Stomach smooth muscle (tissue), 2 donors: ENCODE data around the gene SLC26A6.

ENCODE experiments used
- H3K27ac ChIP-seq: one replicate; pipeline ENCODE4 v1.7.0; 2013; ENCODE audit warnings: mild to moderate bottlenecking, low read length, inconsistent platforms
- H3K27me3 ChIP-seq, 2 donors: one replicate each; pipeline ENCODE4 v1.7.0; 2013; ENCODE audit warnings: low read length in 2 of 2; ENCODE audit not compliant: insufficient read depth in 2 of 2, control insufficient read depth in 1 of 2
- H3K36me3 ChIP-seq, 2 donors: one replicate each; pipeline ENCODE4 v1.7.0; 2013; ENCODE audit warnings: low read length in 2 of 2; ENCODE audit not compliant: control insufficient read depth in 2 of 2, insufficient read depth in 2 of 2
- H3K4me1 ChIP-seq: one replicate; pipeline ENCODE4 v1.7.0; 2013; ENCODE audit warnings: low read length; ENCODE audit not compliant: control insufficient read depth, insufficient read depth
- H3K4me3 ChIP-seq, 2 donors: one replicate each; pipeline ENCODE4 v1.7.0; 2013; ENCODE audit warnings: low read length in 2 of 2
- H3K9ac ChIP-seq, 2 donors: one replicate each; pipeline ENCODE4 v1.7.0; 2013; ENCODE audit warnings: low read length in 2 of 2, mild to moderate bottlenecking in 1 of 2
- H3K9me3 ChIP-seq, 2 donors: one replicate each; pipeline ENCODE4 v1.7.0; 2013; ENCODE audit warnings: low read length in 2 of 2; ENCODE audit not compliant: control insufficient read depth in 2 of 2
- donor health status: healthy.
- donor health status: Pancreatic carcinoma.

SLC26A6 gene

DNA sequence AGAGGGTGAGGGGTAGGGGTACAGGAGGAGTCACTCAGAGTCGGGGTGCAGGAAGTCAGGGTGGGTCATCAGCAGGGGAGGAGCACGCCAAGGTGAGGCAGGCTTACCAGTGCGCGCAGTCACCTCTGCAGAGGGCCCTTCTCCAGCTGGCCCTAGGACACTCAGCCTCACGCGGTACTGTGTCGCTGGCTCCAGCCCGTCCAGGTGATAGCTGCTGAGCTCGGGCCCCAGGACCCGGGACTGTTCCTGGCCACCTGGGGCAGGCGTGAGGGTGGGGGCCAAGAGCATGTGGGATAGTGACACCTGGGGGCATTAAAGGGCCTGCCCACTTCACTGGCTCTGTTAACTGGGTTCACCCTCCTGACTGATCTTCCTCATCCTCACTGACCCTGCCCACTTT is 47.6 kb downstream of the SLC26A6 start:
- no peak overlapping the region for H3K4me3 ChIP-seq

GRCh38 chr3:48585411-48585810 is 49.9 kb downstream of the SLC26A6 start:
- no peaks in the 10 kb centered on the region for H3K27me3 ChIP-seq
- no peak overlapping the region for H3K27ac ChIP-seq

More for the DNA sequence above, 47.6 kb downstream of the SLC26A6 start:
- H3K9me3 ChIP-seq, result no peaks in the 10 kb centered on the region
- no peaks in the 10 kb centered on the region for H3K4me1 ChIP-seq
- H3K9ac ChIP-seq, result no peak overlapping the region
- H3K27me3 ChIP-seq, result no peaks in the 10 kb centered on the region
- H3K36me3 ChIP-seq, result peaks cover 0 to 3% of the 10 kb centered on the region in 2 donors
- no peak overlapping the region for H3K27ac ChIP-seq

GRCh38 chr3:48584836-48585235 is 50.4 kb downstream of the SLC26A6 start:
- Histone ChIP-seq H3K27me3 (no peaks in the 10 kb centered on the region), H3K4me1 (no peaks in the 10 kb centered on the region), H3K9ac (no peak overlapping the region), H3K9me3 (no peaks in the 10 kb centered on the region), H3K27ac (no peak overlapping the region), H3K36me3 (peaks cover 0 to 3% of the 10 kb centered on the region in 2 donors), H3K4me3 (no peak overlapping the region)

More at GRCh38 chr3:48585411-48585810, 49.9 kb downstream of the SLC26A6 start:
- Histone ChIP-seq H3K4me1 (no peaks in the 10 kb centered on the region), H3K4me3 (no peak overlapping the region), H3K36me3 (peaks cover 0 to 3% of the 10 kb centered on the region in 2 donors), H3K9ac (no peak overlapping the region), H3K9me3 (no peaks in the 10 kb centered on the region)

DNA sequence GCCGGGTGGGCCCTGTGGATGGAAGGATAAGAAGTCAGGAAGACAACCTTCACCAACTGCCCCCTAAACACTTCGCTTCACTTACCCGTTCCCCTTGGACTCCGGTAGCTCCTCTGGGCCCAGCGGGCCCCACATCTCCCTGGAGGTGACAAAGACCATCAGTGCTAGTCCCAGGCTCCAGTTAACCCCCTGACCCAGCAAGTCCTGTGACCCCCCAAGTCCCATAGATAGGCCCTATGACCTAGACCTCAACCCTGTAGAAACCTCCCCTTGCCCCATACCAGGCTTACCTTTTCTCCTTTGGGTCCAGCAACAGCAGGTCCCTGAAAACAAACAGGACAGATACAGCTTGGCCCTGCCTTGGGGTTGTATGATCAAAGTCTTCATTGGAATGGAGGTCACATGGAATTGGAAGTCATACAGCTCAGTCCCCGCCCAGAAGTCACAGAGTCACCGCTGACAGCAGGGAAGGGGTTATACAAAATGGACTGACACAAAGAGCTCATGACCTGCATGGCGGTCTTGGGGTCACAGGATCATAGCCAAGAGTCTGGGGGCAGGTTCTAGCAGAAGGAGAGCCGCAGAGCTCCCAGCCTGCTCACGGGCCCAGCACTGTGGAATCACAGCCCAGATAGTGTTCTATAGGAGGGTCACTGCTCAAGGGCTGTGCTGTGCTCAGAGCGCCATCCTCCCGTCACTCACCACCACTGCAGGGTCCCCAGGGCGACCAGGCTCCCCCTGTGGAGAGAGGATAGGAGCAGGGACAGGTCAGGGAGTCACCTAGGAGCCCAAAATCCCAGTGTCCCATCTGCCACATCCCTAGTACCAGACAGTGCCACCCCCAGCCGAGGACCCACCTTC is 53.4 kb downstream of the SLC26A6 start:
- Histone ChIP-seq H3K27ac (no peak overlapping the region), H3K4me3 (no peak overlapping the region), H3K9ac (no peak overlapping the region), H3K4me1 (no peaks in the 10 kb centered on the region), H3K36me3 (peaks cover 3 to 4% of the 10 kb centered on the region in 2 donors), H3K27me3 (no peaks in the 10 kb centered on the region), H3K9me3 (no peaks in the 10 kb centered on the region)

DNA sequence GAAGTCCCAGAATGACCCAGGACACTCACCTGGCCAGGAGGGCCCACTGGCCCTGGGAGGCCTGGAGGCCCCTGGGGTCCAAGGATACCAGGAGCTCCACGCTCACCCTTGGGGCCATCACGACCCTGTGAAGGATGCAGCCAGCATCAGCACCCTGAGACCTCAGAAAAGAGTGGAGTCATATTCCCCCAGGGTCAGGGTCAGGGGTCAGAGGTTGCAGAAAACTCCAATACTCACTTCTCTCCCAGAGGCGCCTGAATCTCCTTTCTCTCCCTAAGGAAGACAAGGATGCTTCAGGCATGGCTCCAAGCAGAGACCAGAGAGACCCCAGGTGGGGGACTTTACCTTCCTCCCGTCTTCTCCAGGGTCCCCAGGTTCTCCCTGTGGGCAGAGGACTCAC is 58.6 kb downstream of the SLC26A6 start:
- Histone ChIP-seq H3K4me3 (no peak overlapping the region), H3K4me1 (no peaks in the 10 kb centered on the region), H3K36me3 (peaks cover 3 to 4% of the 10 kb centered on the region in 2 donors), H3K27me3 (no peaks in the 10 kb centered on the region), H3K9ac (no peak overlapping the region), H3K27ac (no peak overlapping the region), H3K9me3 (no peaks in the 10 kb centered on the region)
